Measurements from ENCODE around the gene ZFP3. TPM values are rescaled to one million over a fixed set of nuclear protein-coding genes. Genes with fewer than 3 reads are reported as not detected.
"Not testable (repeated sequence)": the region's sequence is repeated elsewhere in the genome, so short reads cannot be mapped to it uniquely, and the experiment has no call there.

ZFP3 gene
- total RNA-seq, 1 experiment from 2014 or later = not detected

- no TSS peak for BruUV-seq (replicated peaks)
- intact Hi-C loops (cut with micrococcal nuclease) = loop anchor here (10.0 kb wide), 1 partner anchor 500 kb away; the partner anchor contains the start of gene GGT6
- no peaks in the 10 kb centered on the region for H3K36me3 Mint-ChIP-seq (ENCODE audit: insufficient read depth, unreplicated experiment)
- TF ChIP-seq, protein P1, sequence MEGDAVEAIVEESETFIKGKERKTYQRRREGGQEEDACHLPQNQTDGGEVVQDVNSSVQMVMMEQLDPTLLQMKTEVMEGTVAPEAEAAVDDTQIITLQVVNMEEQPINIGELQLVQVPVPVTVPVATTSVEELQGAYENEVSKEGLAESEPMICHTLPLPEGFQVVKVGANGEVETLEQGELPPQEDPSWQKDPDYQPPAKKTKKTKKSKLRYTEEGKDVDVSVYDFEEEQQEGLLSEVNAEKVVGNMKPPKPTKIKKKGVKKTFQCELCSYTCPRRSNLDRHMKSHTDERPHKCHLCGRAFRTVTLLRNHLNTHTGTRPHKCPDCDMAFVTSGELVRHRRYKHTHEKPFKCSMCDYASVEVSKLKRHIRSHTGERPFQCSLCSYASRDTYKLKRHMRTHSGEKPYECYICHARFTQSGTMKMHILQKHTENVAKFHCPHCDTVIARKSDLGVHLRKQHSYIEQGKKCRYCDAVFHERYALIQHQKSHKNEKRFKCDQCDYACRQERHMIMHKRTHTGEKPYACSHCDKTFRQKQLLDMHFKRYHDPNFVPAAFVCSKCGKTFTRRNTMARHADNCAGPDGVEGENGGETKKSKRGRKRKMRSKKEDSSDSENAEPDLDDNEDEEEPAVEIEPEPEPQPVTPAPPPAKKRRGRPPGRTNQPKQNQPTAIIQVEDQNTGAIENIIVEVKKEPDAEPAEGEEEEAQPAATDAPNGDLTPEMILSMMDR (IDR thresholded peaks at IDR 0.05; ENCODE audit: unreplicated experiment) = no peak
- H3K27ac Mint-ChIP-seq (ENCODE audit: low read depth, unreplicated experiment) = no peak overlapping the region
- H3K9me3 Mint-ChIP-seq (ENCODE audit: unreplicated experiment) = no peaks in the 10 kb centered on the region
- POLR2A ChIA-PET = no interaction called here
- H3K27me3 Mint-ChIP-seq (ENCODE audit: insufficient read depth, unreplicated experiment) = peaks cover 10% of the 10 kb centered on the region
- peak; percentile 28 for DNase-seq (ENCODE audit: unreplicated experiment)
- H3K4me3 Mint-ChIP-seq (ENCODE audit: unreplicated experiment) = no peak overlapping the region
- CTCF ChIA-PET = interaction anchor here (0.6 kb wide), 1 partner anchor 30 kb away, joined by 3 read pairs; no protein-coding TSS in a partner anchor
- no peaks in the 10 kb centered on the region for H3K4me1 Mint-ChIP-seq (ENCODE audit: insufficient read depth, unreplicated experiment)
These were observed 13.0 kb upstream of the ZFP3 start for GRCh38 chr17:5065227-5065744.

GRCh38 chr17:5068236-5068635, 10.0 kb upstream of the ZFP3 start:
- H3K36me3 Mint-ChIP-seq (ENCODE audit: insufficient read depth, unreplicated experiment) = no peaks in the 10 kb centered on the region
- H3K4me3 Mint-ChIP-seq (ENCODE audit: unreplicated experiment) = no peak overlapping the region
- ChIA-PET CTCF (interaction anchor here (0.7 to 1.1 kb wide), 4 partner anchors 15 to 159 kb away, joined by 3 to 5 read pairs (median 3); partner anchors contain the start of gene SLC25A11), POLR2A (no interaction called here)
- TF ChIP-seq, protein P1 (IDR thresholded peaks at IDR 0.05; ENCODE audit: unreplicated experiment) = no peak
- no peaks in the 10 kb centered on the region for H3K4me1 Mint-ChIP-seq (ENCODE audit: insufficient read depth, unreplicated experiment)
- intact Hi-C loops (cut with micrococcal nuclease) = loop anchor here (10.0 kb wide), 1 partner anchor 503 kb away; the partner anchor contains the start of gene GGT6
- no peaks in the 10 kb centered on the region for H3K9me3 Mint-ChIP-seq (ENCODE audit: unreplicated experiment)
- no TSS peak for BruUV-seq (replicated peaks)
- no peak overlapping the region for H3K27ac Mint-ChIP-seq (ENCODE audit: low read depth, unreplicated experiment)
- DNase-seq (ENCODE audit: unreplicated experiment) = no peak
- H3K27me3 Mint-ChIP-seq (ENCODE audit: insufficient read depth, unreplicated experiment) = peaks cover 10% of the 10 kb centered on the region

GRCh38 chr17:5069724-5070123, 8.5 kb upstream of the ZFP3 start:
- ChIA-PET POLR2A (no interaction called here), CTCF (interaction anchor here (0.7 kb wide), 1 partner anchor 89 kb away, joined by 3 read pairs; no protein-coding TSS in a partner anchor)
- no peak overlapping the region for H3K4me3 Mint-ChIP-seq (ENCODE audit: unreplicated experiment)
- TF ChIP-seq, protein P1 (IDR thresholded peaks at IDR 0.05; ENCODE audit: unreplicated experiment) = no peak
- H3K27ac Mint-ChIP-seq (ENCODE audit: low read depth, unreplicated experiment) = no peak overlapping the region
- no peaks in the 10 kb centered on the region for H3K36me3 Mint-ChIP-seq (ENCODE audit: insufficient read depth, unreplicated experiment)
- DNase-seq (ENCODE audit: unreplicated experiment) = no peak
- H3K4me1 Mint-ChIP-seq (ENCODE audit: insufficient read depth, unreplicated experiment) = no peaks in the 10 kb centered on the region
- peaks cover 10% of the 10 kb centered on the region for H3K27me3 Mint-ChIP-seq (ENCODE audit: insufficient read depth, unreplicated experiment)
- intact Hi-C loops (cut with micrococcal nuclease) = loop anchor here (10.0 kb wide), 1 partner anchor 505 kb away; the partner anchor contains the start of gene GGT6
- no TSS peak for BruUV-seq (replicated peaks)
- no peaks in the 10 kb centered on the region for H3K9me3 Mint-ChIP-seq (ENCODE audit: unreplicated experiment)

DNA sequence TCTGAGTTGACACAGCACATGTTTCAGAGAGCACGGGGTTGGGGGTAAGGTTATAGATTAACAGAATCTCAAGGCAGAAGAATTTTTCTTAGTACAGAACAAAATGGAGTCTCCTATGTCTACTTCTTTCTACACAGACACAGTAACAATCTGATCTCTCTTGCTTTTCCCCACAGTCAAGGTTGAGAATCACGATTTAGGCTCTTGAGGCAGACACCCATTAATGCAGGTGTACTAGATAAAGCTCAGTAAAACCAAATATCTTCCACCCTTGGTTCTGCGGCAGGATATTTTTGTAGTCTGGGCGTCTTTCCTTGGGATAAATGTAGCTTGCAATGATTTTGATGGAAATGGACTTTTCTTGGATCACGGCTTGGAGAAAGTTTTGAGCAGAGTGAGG, 2.8 kb upstream of the ZFP3 start:
- H3K4me1 Mint-ChIP-seq (ENCODE audit: insufficient read depth, unreplicated experiment); BruUV-seq (replicated peaks); CTCF ChIA-PET: not testable (repeated sequence)

GRCh38 chr17:5077275-5077674, 992 bp upstream of the ZFP3 start:
- intact Hi-C loops (cut with micrococcal nuclease); H3K27me3 Mint-ChIP-seq (ENCODE audit: insufficient read depth, unreplicated experiment); H3K4me1 Mint-ChIP-seq (ENCODE audit: insufficient read depth, unreplicated experiment); H3K27ac Mint-ChIP-seq (ENCODE audit: low read depth, unreplicated experiment); H3K9me3 Mint-ChIP-seq (ENCODE audit: unreplicated experiment); BruUV-seq (replicated peaks); H3K36me3 Mint-ChIP-seq (ENCODE audit: insufficient read depth, unreplicated experiment); CTCF ChIA-PET; DNase-seq (ENCODE audit: unreplicated experiment); H3K4me3 Mint-ChIP-seq (ENCODE audit: unreplicated experiment); POLR2A ChIA-PET: not testable (repeated sequence)

More for the DNA sequence above, 2.8 kb upstream of the ZFP3 start:
- DNase-seq (ENCODE audit: unreplicated experiment); H3K9me3 Mint-ChIP-seq (ENCODE audit: unreplicated experiment); H3K36me3 Mint-ChIP-seq (ENCODE audit: insufficient read depth, unreplicated experiment); H3K4me3 Mint-ChIP-seq (ENCODE audit: unreplicated experiment); H3K27me3 Mint-ChIP-seq (ENCODE audit: insufficient read depth, unreplicated experiment); H3K27ac Mint-ChIP-seq (ENCODE audit: low read depth, unreplicated experiment); POLR2A ChIA-PET; intact Hi-C loops (cut with micrococcal nuclease): not testable (repeated sequence)

Data from MCF 10A (cell line).